DMS53 (cell line): ENCODE data around the gene DENND11.

Experiments used
- DNase-seq: peaks from one replicate; lab custom pipeline; 2025; lab: John Stamatoyannopoulos, UW

DENND11 gene

GRCh38 chr7:141679014-141679413, 23.0 kb downstream of the DENND11 start:
- no peak for DNase-seq

GRCh38 chr7:141676618-141677017, 25.3 kb downstream of the DENND11 start:
- DNase-seq, result no peak

GRCh38 chr7:141675436-141676215, 26.3 kb downstream of the DENND11 start:
- DNase-seq, result no peak

DNA sequence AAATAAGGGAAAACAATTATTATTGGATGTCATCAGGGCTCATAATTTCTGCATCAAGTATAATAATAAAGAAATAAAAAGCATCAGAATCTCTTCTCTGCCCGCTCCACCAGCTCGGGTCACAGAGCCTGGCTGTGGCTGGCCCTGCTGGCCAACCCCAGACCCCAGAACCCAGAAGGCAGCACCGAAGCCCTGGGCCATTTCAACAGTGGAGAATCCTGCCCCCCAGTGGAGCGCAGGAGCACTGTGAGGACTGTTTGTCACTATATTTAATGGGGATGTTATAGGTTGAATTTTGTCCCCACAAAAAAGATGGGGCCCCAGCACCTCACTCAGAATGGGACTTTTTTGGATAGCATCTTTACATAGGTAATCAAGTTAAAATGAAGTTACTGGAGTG, 27.3 kb downstream of the DENND11 start:
- no peak for DNase-seq

- DNase-seq, result no peak
Measured at GRCh38 chr7:141674171-141674671, 27.7 kb downstream of the DENND11 start.

DNA sequence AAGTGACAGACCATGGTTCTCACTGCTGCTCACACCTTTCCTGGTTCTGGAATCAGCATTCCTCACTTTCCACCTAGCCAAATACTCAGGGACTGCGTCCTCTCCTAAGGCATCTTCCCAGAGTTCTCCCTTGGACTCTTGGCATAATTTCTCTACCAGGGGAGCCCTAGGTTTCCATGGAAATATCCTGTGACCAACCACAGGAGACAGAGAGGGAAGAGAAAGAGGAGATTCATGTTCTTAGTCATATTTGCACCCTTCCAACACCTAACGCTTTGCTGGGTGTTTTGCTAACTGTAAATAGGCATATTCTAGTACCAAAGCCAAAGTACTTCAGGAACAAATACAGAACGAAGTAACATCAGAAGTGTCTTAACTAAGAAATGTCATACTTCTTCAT, 28.6 kb downstream of the DENND11 start:
- no peak for DNase-seq

DNA sequence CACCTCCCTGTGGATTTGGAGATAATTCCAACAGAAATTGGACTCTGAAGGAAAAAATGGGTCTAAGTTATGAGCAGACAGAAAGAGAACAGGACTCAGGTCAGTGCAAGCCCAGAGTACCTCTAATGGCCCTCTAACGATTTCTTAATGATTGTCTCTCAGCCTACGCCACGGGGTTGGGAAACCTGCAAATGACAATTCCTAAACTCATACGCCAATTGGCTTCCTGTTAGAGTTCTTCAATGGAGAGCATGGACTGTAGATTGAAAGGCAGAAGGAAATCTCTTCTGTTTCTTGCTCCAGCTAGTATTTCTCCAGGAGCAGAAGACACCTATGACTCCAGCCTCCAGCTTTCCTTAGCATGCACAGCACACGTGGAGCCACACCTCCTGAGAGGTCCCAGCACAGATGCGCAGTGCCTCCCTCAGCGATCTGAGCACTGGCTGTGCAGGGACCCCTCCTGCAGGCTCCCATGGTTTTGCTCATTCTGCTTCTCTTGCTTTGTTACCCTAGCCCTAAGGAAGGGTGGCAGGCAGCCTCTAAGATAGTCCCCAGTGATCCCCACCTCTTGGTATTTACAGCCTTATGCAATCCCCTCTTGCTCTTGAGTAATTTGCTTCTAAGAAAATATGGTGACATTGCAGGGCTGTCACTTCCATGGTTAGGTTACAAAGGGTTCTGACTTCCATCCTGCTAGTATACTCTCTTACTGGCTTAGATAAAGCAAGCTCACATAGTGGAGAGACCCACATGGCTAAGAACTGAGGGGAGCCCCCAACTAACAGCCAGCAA, 30.1 kb downstream of the DENND11 start:
- DNase-seq, result no peak

GRCh38 chr7:141668853-141669252, 33.1 kb downstream of the DENND11 start:
- no peak for DNase-seq

DNA sequence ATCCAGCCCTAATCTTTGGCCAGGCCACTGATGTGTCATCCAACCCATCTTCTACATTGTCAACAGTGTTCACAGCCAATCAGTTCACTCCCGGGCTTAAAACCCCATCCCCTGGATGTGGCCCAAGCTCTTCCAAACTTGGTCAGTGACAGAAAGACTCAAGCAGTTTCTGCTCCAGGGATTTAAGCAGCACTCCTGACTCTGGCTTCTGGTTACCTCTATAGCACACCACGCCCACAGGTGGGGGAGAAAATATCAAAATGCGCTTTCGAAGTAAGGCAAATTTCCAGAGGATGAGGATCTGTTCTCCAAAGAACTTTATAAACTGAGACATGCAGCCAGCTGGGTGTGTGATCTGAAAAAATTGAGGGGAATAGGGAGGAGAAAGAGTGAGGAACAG, 35.9 kb downstream of the DENND11 start:
- DNase-seq, result no peak

- DNase-seq, result no peak
Measured at GRCh38 chr7:141665208-141666035, 36.5 kb downstream of the DENND11 start.

DNA sequence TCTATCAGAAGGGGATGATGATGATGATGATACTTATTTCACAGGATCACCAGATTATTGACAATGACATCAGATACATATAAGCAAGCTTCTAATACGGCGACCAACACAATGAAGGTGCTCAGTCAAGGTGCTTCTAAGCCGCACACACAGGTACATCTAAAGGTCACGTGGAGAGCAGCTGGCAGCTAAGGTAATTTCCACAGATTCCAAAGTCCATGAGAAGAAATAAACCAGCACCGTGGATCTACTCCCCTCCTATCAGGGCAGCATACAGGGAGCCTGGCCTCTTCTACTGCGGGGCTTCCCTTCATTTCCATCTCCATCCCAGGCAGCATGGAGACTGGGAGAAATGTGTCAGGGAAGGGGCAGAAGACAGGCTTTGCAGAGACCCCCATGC, 37.5 kb downstream of the DENND11 start:
- DNase-seq, result peak; percentile 69

GRCh38 chr7:141663081-141663849, 38.7 kb downstream of the DENND11 start:
- peak; percentile 89 for DNase-seq

- DNase-seq, result no peak
Measured at GRCh38 chr7:141660259-141660658, 41.7 kb downstream of the DENND11 start.

DNA sequence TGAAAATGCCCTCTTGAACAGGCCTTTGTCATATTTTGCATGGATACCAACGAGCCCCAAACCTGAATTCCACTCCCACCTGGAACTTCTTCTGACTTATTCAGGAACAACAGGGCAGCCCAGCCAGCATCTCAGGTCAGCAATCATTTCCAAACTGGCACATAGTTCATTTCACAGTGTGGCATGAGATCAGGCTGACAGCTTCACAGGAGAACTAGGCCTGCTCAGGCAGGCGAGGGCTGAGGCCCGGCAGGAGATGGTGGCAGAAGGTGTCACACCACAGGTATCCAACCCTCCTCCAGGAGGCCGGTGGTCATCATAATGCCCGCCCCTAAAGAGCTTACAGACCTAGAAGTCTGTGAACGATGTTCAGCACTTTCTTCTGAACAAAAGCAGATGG, 42.5 kb downstream of the DENND11 start:
- no peak for DNase-seq

- peak; percentile 95 for DNase-seq
Measured at GRCh38 chr7:141654551-141654950, 47.4 kb downstream of the DENND11 start.

- no peak for DNase-seq
Measured at GRCh38 chr7:141652691-141653090, 49.3 kb downstream of the DENND11 start.
